Neuronal stem cell (in vitro differentiated cells): Measurements from ENCODE around the gene CNTNAP3B.
"Not testable (repeated sequence)": the region's sequence is repeated elsewhere in the genome, so short reads cannot be mapped to it uniquely, and the experiment has no call there.

Experiments
- DNase-seq: peaks from one replicate; pipeline ENCODE4 v3.0.0-alpha.2; 2013; ENCODE audit warnings: low spot score
- H2AFZ ChIP-seq: one replicate; pipeline ENCODE4 v1.6.1; 2013; ENCODE audit warnings: mild to moderate bottlenecking, low read length, inconsistent platforms
- H2AK5ac ChIP-seq: 2 replicates; pipeline ENCODE4 v1.6.1; 2013; ENCODE audit warnings: low read depth, mild to moderate bottlenecking, inconsistent platforms, low read length, moderate library complexity, mixed read lengths
- H2BK120ac ChIP-seq: 2 replicates; pipeline ENCODE4 v1.6.1; 2013; ENCODE audit warnings: low read depth, mild to moderate bottlenecking, inconsistent platforms, low read length, moderate library complexity, mixed read lengths
- H2BK12ac ChIP-seq: one replicate; pipeline ENCODE4 v1.6.1; 2013; ENCODE audit warnings: low read length, inconsistent platforms
- H2BK15ac ChIP-seq: 2 replicates; pipeline ENCODE4 v1.6.1; 2013; ENCODE audit warnings: mild to moderate bottlenecking, low read length, inconsistent platforms, mixed read lengths
- H2BK5ac ChIP-seq: one replicate; pipeline ENCODE4 v1.6.1; 2013; ENCODE audit warnings: inconsistent platforms, mild to moderate bottlenecking, low read length, moderate library complexity
- H3K14ac ChIP-seq: one replicate; pipeline ENCODE4 v1.6.1; 2013; ENCODE audit warnings: low read length, inconsistent platforms
- H3K18ac ChIP-seq: 2 replicates; pipeline ENCODE4 v1.6.1; 2013; ENCODE audit warnings: low read length, inconsistent platforms
- H3K23ac ChIP-seq: 2 replicates; pipeline ENCODE4 v1.6.1; 2013; ENCODE audit warnings: low read depth, mild to moderate bottlenecking, mixed read lengths, low read length, inconsistent platforms; ENCODE audit not compliant: poor library complexity
- H3K27ac ChIP-seq: replicated peaks from 3 replicates; pipeline ENCODE4 v1.5.1; 2013; ENCODE audit warnings: low read length, inconsistent platforms
- H3K27me3 ChIP-seq, 3 experiments: 2 replicates each; pipeline ENCODE4 v1.6.1; 2013; ENCODE audit warnings: low read length in 3 of 3, mild to moderate bottlenecking in 2 of 3, inconsistent platforms in 1 of 3, low read depth in 1 of 3, mixed read lengths in 1 of 3, moderate library complexity in 1 of 3; ENCODE audit not compliant: control insufficient read depth in 3 of 3, insufficient read depth in 3 of 3
- H3K36me3 ChIP-seq, 2 donors: replicated peaks in 1 of 2; 2 replicates each; pipeline ENCODE4 v1.6.1; 2013; ENCODE audit warnings: low read length in 2 of 2; ENCODE audit not compliant: control insufficient read depth in 2 of 2, insufficient read depth in 2 of 2
- H3K4ac ChIP-seq: 2 replicates; pipeline ENCODE4 v1.6.1; 2013; ENCODE audit warnings: inconsistent platforms, mild to moderate bottlenecking, low read length, moderate library complexity
- H3K4me1 ChIP-seq, 2 donors: 1 replicate in 1 of 2; 2 replicates in 1 of 2; pipeline ENCODE4 v1.6.1; 2013; ENCODE audit warnings: low read length in 2 of 2, low read depth in 1 of 2; ENCODE audit not compliant: control insufficient read depth in 2 of 2, insufficient read depth in 1 of 2
- H3K4me2 ChIP-seq: one replicate; pipeline ENCODE4 v1.6.1; 2013; ENCODE audit warnings: mild to moderate bottlenecking, low read length, inconsistent platforms; ENCODE audit not compliant: insufficient read depth, poor library complexity, severe bottlenecking
- H3K4me3 ChIP-seq, 2 donors: 2 replicates each; pipeline ENCODE4 v1.5.1; 2013; ENCODE audit warnings: low read length in 2 of 2, mild to moderate bottlenecking in 2 of 2, inconsistent platforms in 1 of 2, moderate library complexity in 1 of 2
- H3K79me1 ChIP-seq: one replicate; pipeline ENCODE4 v1.6.1; 2013; ENCODE audit warnings: low read depth, mild to moderate bottlenecking, inconsistent platforms, low read length, moderate library complexity
- H3K9ac ChIP-seq: one replicate; pipeline ENCODE4 v1.6.1; 2013; ENCODE audit warnings: mild to moderate bottlenecking, low read depth, low read length, inconsistent platforms; ENCODE audit not compliant: poor library complexity
- H3K9me3 ChIP-seq, 2 donors: replicated peaks in 1 of 2; 2 replicates each; pipeline versions ENCODE3 to v1.6.1; 2013; ENCODE audit warnings: low read length in 2 of 2, mild to moderate bottlenecking in 2 of 2, inconsistent platforms in 1 of 2, low read depth in 1 of 2, mixed read lengths in 1 of 2, moderate library complexity in 1 of 2; ENCODE audit not compliant: control insufficient read depth in 2 of 2, insufficient read depth in 1 of 2
- H4K8ac ChIP-seq: one replicate; pipeline ENCODE4 v1.6.1; 2013; ENCODE audit warnings: low read depth, mild to moderate bottlenecking, inconsistent platforms, low read length, moderate library complexity
- H4K91ac ChIP-seq: one replicate; pipeline ENCODE4 v1.6.1; 2013; ENCODE audit warnings: low read length, low read depth, mild to moderate bottlenecking, inconsistent platforms; ENCODE audit not compliant: poor library complexity
- WGBS, 2 donors: extraction: QIAGEN DNeasy Blood & Tissue Kit; methylation state at CpG; one replicate each; pipeline ENCODE4 v1.1.7; 2013; ENCODE audit warnings: missing lambda C conversion rate in 2 of 2, mixed read lengths in 1 of 2; ENCODE audit not compliant: insufficient read length in 2 of 2, insufficient replicate concordance in 1 of 2; ENCODE audit errors: extremely low coverage in 2 of 2; 5-methylcytosine and 5-hydroxymethylcytosine counted together

CNTNAP3B gene

GRCh38 chr9:41905488-41905887 is 223.7 kb downstream of the CNTNAP3B start:
- H4K91ac ChIP-seq, H2BK5ac ChIP-seq, H3K14ac ChIP-seq, H3K4me1 ChIP-seq, H3K27me3 ChIP-seq, DNase-seq, H2AK5ac ChIP-seq, H4K8ac ChIP-seq, H3K4me3 ChIP-seq, H3K18ac ChIP-seq, H2BK120ac ChIP-seq, H3K23ac ChIP-seq, H3K4ac ChIP-seq, H2BK12ac ChIP-seq, H3K79me1 ChIP-seq, H2AFZ ChIP-seq, H3K9me3 ChIP-seq, H3K9ac ChIP-seq, H3K36me3 ChIP-seq, H3K4me2 ChIP-seq, H3K27ac ChIP-seq, H2BK15ac ChIP-seq: not testable (repeated sequence)
- WGBS, 2 donors: no CpG with 5 or more reads among the region's 4 CpGs

- not testable (repeated sequence) for H3K9ac ChIP-seq, H4K8ac ChIP-seq, H2AFZ ChIP-seq, H2BK15ac ChIP-seq, H2BK120ac ChIP-seq, H3K36me3 ChIP-seq, H3K23ac ChIP-seq, H4K91ac ChIP-seq, H3K27me3 ChIP-seq, H2AK5ac ChIP-seq, H3K14ac ChIP-seq, H2BK5ac ChIP-seq, H3K4ac ChIP-seq, H3K9me3 ChIP-seq, H3K4me2 ChIP-seq, DNase-seq, H3K79me1 ChIP-seq, H3K18ac ChIP-seq, H2BK12ac ChIP-seq, H3K4me3 ChIP-seq, H3K4me1 ChIP-seq, H3K27ac ChIP-seq
- WGBS, 2 donors: no CpG with 5 or more reads among the region's 6 CpGs
These were observed 226.5 kb downstream of the CNTNAP3B start for GRCh38 chr9:41902762-41903161.

- H4K91ac ChIP-seq, H2AK5ac ChIP-seq, H2BK5ac ChIP-seq, DNase-seq, H2BK120ac ChIP-seq, H3K27ac ChIP-seq, H3K27me3 ChIP-seq, H3K18ac ChIP-seq, H4K8ac ChIP-seq, H3K9ac ChIP-seq, H3K36me3 ChIP-seq, H3K4me3 ChIP-seq, H3K9me3 ChIP-seq, H3K14ac ChIP-seq, H2AFZ ChIP-seq, H3K4me2 ChIP-seq, H3K4ac ChIP-seq, H2BK12ac ChIP-seq, H3K4me1 ChIP-seq, H2BK15ac ChIP-seq, H3K79me1 ChIP-seq, H3K23ac ChIP-seq: not testable (repeated sequence)
- no CpG with 5 or more reads among the region's 46 CpGs for whole genome bisulfite sequencing, 2 donors
These were observed 230.4 kb downstream of the CNTNAP3B start for GRCh38 chr9:41898720-41899343.

- not testable (repeated sequence) for H2AK5ac ChIP-seq, H3K18ac ChIP-seq, H4K91ac ChIP-seq, H3K27ac ChIP-seq, H4K8ac ChIP-seq, H3K9ac ChIP-seq, H2BK12ac ChIP-seq, H3K9me3 ChIP-seq, H2BK120ac ChIP-seq, H3K27me3 ChIP-seq, H3K4me1 ChIP-seq, H3K23ac ChIP-seq, H3K36me3 ChIP-seq, H2AFZ ChIP-seq, H2BK15ac ChIP-seq, H2BK5ac ChIP-seq, H3K14ac ChIP-seq, DNase-seq, H3K4ac ChIP-seq, H3K4me3 ChIP-seq, H3K4me2 ChIP-seq, H3K79me1 ChIP-seq
- WGBS, 2 donors: no CpG with 5 or more reads among the region's 5 CpGs
These were observed 254.7 kb downstream of the CNTNAP3B start for GRCh38 chr9:41874557-41874956.
